Activated CD8-positive, alpha-beta T cell treated with anti-CD3 and anti-CD28 coated beads for 36 hours (primary cell): ENCODE results near the gene NEURL1B. TPM values are rescaled to one million over a fixed set of nuclear protein-coding genes. Genes with fewer than 3 reads are reported as not detected.

Experiments used
- ATAC-seq: fragments of 200-7000 bp; cut with Tn5 transposase; one replicate; pipeline ENCODE4 v1.10.0; 2021; ENCODE audit warnings: mild to moderate bottlenecking, moderate library complexity
- CTCF ChIA-PET: fragments of 350-600 bp; sonication (Branson Sonifier 250); formaldehyde crosslinking; loops from one replicate; lab custom pipeline; 2021; ENCODE audit warnings: antibody characterized with exemption; lab: Charles Lee
- POLR2A ChIA-PET: fragments of 350-600 bp; sonication (Branson Sonifier 250); formaldehyde crosslinking; loops from one replicate; lab custom pipeline; 2021; ENCODE audit warnings: antibody characterized with exemption; lab: Charles Lee
- DNase-seq: peaks from one replicate; pipeline ENCODE4 v3.0.0-alpha.2; 2020
- H3K27ac Mint-ChIP-seq: one replicate; pipeline ENCODE4 v1.8.0; 2021; ENCODE audit warnings: mild to moderate bottlenecking, mixed read lengths
- H3K27me3 Mint-ChIP-seq: one replicate; pipeline ENCODE4 v1.8.0; 2021; ENCODE audit warnings: mixed read lengths
- H3K36me3 Mint-ChIP-seq: one replicate; pipeline ENCODE4 v1.8.0; 2021; ENCODE audit warnings: low read depth, mixed read lengths
- H3K4me1 Mint-ChIP-seq: one replicate; pipeline ENCODE4 v1.8.0; 2021; ENCODE audit warnings: low read depth, mixed read lengths
- H3K4me3 Mint-ChIP-seq: one replicate; pipeline ENCODE4 v1.8.0; 2021; ENCODE audit warnings: mild to moderate bottlenecking, moderate library complexity, mixed read lengths
- H3K9me3 Mint-ChIP-seq: one replicate; pipeline ENCODE4 v1.8.0; 2021; ENCODE audit warnings: mixed read lengths
- CTCF ChIP-seq: fragments of 200-600 bp; IDR thresholded peaks from one replicate; pipeline ENCODE4 v1.8.0; 2022; ENCODE audit warnings: antibody characterized with exemption, mild to moderate bottlenecking
- intact Hi-C: fragments of 100-400 bp; cut with micrococcal nuclease; formaldehyde crosslinking; loops from one replicate; pipeline ENCODE4 v1.10.0; 2022
- total RNA-seq, 2 experiments: library from RNA; stranded (reverse); gene quantifications; one replicate each; pipeline ENCODE4 v1.2.3, GENCODE V29; 2021

NEURL1B gene
- total RNA-seq, 2 experiments from 2014 or later = 0.18 to 0.22 TPM

GRCh38 chr5:172617817-172618216 is 23.2 kb upstream of the NEURL1B start:
- no peak for TF ChIP-seq CTCF
- ChIA-PET POLR2A (no interaction called here), CTCF (interaction anchor here (0.8 kb wide), 1 partner anchor 707 kb away, joined by 3 read pairs; no protein-coding TSS in a partner anchor)
- no peaks in the 10 kb centered on the region for H3K27me3 Mint-ChIP-seq
- peaks cover 7% of the 10 kb centered on the region for H3K9me3 Mint-ChIP-seq
- H3K4me3 Mint-ChIP-seq = no peak overlapping the region
- DNase-seq = no peak
- H3K27ac Mint-ChIP-seq = no peak overlapping the region
- intact Hi-C loops = no loop called here
- no peaks in the 10 kb centered on the region for H3K36me3 Mint-ChIP-seq
- H3K4me1 Mint-ChIP-seq = no peaks in the 10 kb centered on the region
- no peak for ATAC-seq

DNA sequence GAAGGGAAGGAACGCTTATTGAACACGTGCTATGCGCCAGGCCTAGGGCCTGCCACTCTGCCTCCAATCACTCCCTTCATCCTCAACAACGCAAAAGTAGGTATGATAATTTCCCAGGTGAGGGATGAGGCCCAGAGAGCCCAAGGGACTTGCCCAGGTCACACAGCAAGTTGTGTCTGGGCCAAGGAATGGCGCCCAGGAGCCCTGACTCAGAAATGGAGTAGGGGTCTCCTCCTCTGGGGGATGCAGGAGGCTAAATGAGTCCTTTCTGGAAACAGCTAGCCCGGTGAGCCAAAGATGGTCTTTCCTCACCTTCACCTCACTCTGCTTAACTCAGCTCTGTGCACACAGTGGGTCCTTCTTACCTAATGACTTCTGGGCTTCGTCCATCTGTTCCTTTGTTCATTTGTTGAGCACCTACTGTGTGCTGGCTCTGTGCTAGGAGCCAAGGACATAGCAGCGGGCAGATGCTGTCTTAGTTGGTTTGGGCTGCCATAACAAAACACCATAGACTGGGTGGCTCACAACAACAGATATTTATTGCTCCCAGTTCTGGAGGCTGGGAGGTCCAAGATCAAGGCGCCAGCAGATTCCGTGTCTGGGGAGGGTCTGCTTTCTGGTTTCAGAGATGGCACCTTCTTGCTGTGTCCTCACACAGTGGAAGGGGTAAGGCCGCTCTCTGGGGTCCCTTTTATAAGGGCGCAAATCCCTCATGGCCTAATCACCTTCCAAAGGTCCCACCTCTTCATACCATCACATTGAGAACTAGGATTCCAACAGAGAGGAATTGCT is 22.3 kb upstream of the NEURL1B start:
- ChIA-PET POLR2A (no interaction called here), CTCF (no interaction called here)
- Mint-ChIP-seq H3K9me3 (peaks cover 2% of the 10 kb centered on the region), H3K4me1 (no peaks in the 10 kb centered on the region), H3K27ac (no peak overlapping the region), H3K27me3 (no peaks in the 10 kb centered on the region), H3K4me3 (no peak overlapping the region), H3K36me3 (no peaks in the 10 kb centered on the region)
- ATAC-seq = no peak
- no peak for DNase-seq
- intact Hi-C loops = no loop called here
- no peak for TF ChIP-seq CTCF

DNA sequence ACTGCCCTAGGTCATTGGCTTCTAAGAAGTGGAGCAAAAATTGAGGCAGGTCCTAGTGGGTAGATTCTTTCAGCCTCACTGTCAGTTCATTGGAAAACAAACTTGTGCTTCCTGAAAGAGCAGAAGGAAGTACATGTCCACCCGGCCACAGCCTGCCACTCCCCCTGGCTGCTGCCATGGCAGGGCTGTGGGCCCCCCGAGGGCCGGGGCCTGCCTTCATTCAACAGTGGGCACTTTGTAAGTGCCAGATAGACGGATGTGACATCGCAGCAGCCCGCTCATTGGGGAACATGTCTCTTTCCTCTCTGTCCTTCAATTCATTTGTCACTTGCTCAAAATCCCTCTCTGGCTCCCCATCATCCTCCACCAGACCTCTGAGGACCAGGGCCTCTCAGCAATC is 20.6 kb upstream of the NEURL1B start:
- POLR2A ChIA-PET = interaction anchor here (0.7 kb wide), 1 partner anchor 9 kb away, joined by 3 read pairs; no protein-coding TSS in a partner anchor

GRCh38 chr5:172622091-172623046 is 18.7 kb upstream of the NEURL1B start:
- no peak overlapping the region for H3K27ac Mint-ChIP-seq
- POLR2A ChIA-PET = no interaction called here
- DNase-seq (no peak), ATAC-seq (no peak)
- intact Hi-C loops = no loop called here
- H3K36me3 Mint-ChIP-seq = no peaks in the 10 kb centered on the region
- no peaks in the 10 kb centered on the region for H3K27me3 Mint-ChIP-seq
- CTCF ChIA-PET = no interaction called here
- no peaks in the 10 kb centered on the region for H3K9me3 Mint-ChIP-seq
- TF ChIP-seq CTCF = no peak
- H3K4me3 Mint-ChIP-seq = no peak overlapping the region
- H3K4me1 Mint-ChIP-seq = no peaks in the 10 kb centered on the region

More for the DNA sequence above, 20.6 kb upstream of the NEURL1B start:
- TF ChIP-seq CTCF = no peak
- Mint-ChIP-seq H3K27ac (no peak overlapping the region), H3K4me3 (no peak overlapping the region), H3K36me3 (no peaks in the 10 kb centered on the region), H3K27me3 (no peaks in the 10 kb centered on the region), H3K4me1 (no peaks in the 10 kb centered on the region), H3K9me3 (no peaks in the 10 kb centered on the region)
- ATAC-seq (no peak), DNase-seq (no peak)
- intact Hi-C loops = no loop called here
- CTCF ChIA-PET = no interaction called here
